Stimulated activated naive B cell treated with anti-CD40 and anti-IgM and Interleukin-4, amounts not matched to agents 10 μg/mL and 1 μg/mL and 100 μg/mL, for 72 hours (primary cell): Measurements from ENCODE around the gene CCDC157.
A peak's percentile ranks its signal among the peaks of the same experiment; 100 is the strongest.

Experiments
- ATAC-seq, 2 donors: fragments of 150-1000 bp; cut with Tn5 transposase; replicated peaks; 2 replicates each; pipeline ENCODE4 v1.10.0; 2021; ENCODE audit warnings: moderate library complexity in 1 of 2
- DNase-seq: peaks from one replicate; pipeline ENCODE4 v3.0.0; 2021
- H3K27ac Mint-ChIP-seq: one replicate; pipeline ENCODE4 v1.8.0; 2022; ENCODE audit warnings: mild to moderate bottlenecking, mixed read lengths
- H3K27me3 Mint-ChIP-seq, 2 donors: one replicate each; pipeline ENCODE4 v1.8.0; 2022; ENCODE audit warnings: mixed read lengths in 2 of 2
- H3K36me3 Mint-ChIP-seq, 2 donors: one replicate each; pipeline ENCODE4 v1.8.0; 2022; ENCODE audit warnings: mixed read lengths in 2 of 2, mild to moderate bottlenecking in 1 of 2
- H3K4me1 Mint-ChIP-seq, 2 donors: one replicate each; pipeline ENCODE4 v1.8.0; 2022; ENCODE audit warnings: mixed read lengths in 2 of 2, mild to moderate bottlenecking in 1 of 2
- H3K4me3 Mint-ChIP-seq, 2 donors: one replicate each; pipeline ENCODE4 v1.8.0; 2022; ENCODE audit warnings: mild to moderate bottlenecking in 2 of 2, mixed read lengths in 2 of 2, moderate library complexity in 1 of 2
- H3K9me3 Mint-ChIP-seq, 2 donors: one replicate each; pipeline ENCODE4 v1.8.0; 2022; ENCODE audit warnings: mixed read lengths in 2 of 2, mild to moderate bottlenecking in 1 of 2

The CCDC157 gene

DNA sequence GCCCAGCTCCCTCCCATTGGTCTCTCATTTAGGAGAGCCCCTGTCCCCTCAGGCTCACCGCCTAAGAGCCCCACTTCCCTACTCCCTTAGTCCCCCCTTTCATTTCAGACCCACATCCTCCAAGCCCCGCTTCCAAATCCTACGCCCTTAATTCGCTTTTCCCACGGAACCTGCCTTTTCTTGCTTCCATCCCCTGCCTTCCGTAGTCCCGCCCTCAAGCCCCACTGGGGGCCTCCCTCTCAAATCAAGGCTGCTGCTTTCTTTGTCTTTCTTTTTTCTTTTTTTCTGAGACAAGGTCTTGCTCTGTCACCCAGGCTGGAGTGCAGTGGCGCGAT is 396 bp downstream of the CCDC157 start:
- peaks cover 31 to 42% of the 10 kb centered on the region in 2 donors for H3K4me1 Mint-ChIP-seq
- DNase-seq (no peak), ATAC-seq (peak; percentile 2)
- no peaks in the 10 kb centered on the region for H3K9me3 Mint-ChIP-seq
- peaks cover 4 to 7% of the 10 kb centered on the region in 2 donors for H3K27me3 Mint-ChIP-seq
- H3K4me3 Mint-ChIP-seq: peak overlapping the region; percentile 88 to 92
- H3K27ac Mint-ChIP-seq: peak overlapping the region; percentile 96
- peaks cover 19 to 29% of the 10 kb centered on the region in 2 donors for H3K36me3 Mint-ChIP-seq

GRCh38 chr22:30357650-30358215 is 926 bp downstream of the CCDC157 start:
- Mint-ChIP-seq H3K27me3 (peaks cover 4 to 7% of the 10 kb centered on the region in 2 donors), H3K9me3 (no peaks in the 10 kb centered on the region), H3K36me3 (peaks cover 21 to 29% of the 10 kb centered on the region in 2 donors), H3K4me3 (peak overlapping the region; percentile 88 to 92), H3K27ac (peak overlapping the region; percentile 96), H3K4me1 (peaks cover 28 to 42% of the 10 kb centered on the region in 2 donors)
- DNase-seq: no peak
- no peak for ATAC-seq

DNA sequence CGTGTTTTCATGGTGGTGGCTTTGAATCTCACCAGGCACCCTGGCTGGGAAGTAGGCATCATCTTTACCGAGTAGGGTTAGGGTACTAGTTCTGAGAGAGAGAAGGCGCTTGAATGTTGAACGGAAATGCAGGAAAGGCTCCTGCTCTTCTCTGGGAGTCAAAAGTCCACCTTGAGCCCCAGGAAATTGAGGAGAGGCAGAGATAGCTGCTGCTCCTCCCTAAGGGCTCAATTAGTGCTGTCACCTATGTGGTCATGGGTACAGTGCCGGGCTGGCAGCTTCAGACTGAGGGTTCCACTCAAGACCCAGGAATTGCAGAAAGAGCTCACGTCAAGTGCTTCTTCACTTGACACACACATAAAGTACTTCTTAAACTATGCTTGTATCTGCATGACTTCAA is 1.7 kb downstream of the CCDC157 start:
- Mint-ChIP-seq H3K9me3 (no peaks in the 10 kb centered on the region), H3K36me3 (peaks cover 21 to 29% of the 10 kb centered on the region in 2 donors), H3K27ac (no peak overlapping the region), H3K4me1 (peaks cover 27 to 41% of the 10 kb centered on the region in 2 donors), H3K4me3 (no peak overlapping the region), H3K27me3 (peaks cover 4 to 7% of the 10 kb centered on the region in 2 donors)
- DNase-seq: no peak
- no peak for ATAC-seq

DNA sequence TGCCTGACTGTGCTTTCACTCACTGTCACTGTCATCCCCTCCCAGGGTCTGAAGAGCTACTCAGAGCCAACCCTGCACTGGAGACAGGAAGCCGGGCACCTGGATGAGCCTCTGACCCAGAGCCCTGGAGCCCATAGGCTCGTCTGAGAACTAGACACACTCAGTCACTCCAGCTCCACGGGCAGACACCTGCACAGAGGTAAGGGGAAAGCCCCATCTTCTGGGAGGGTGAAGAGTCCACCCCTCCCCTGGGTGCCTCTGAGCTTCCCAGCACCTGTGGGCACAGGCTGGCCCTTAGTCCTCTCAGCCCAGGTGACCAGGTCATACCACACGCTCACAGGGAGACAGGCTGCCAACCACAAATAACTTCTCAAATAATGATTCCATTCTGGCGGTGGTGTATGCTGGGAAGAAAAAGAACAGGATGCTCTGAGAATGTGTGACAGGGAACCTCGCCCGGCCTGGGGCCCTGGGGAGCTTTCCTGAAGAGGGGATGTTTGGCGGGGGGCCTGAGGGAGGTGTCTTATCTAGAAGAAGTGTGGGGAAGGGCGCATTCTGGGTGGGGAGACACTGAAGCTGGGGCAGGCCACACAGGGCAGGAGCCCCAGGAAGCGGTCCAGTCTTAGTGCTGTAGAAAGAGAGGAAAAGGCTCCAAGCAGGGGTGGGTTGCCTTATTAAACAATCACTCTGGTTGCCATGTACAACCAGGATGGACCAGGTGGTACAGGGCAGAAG is 5.3 kb downstream of the CCDC157 start:
- ATAC-seq (no peak), DNase-seq (no peak)
- H3K27me3 Mint-ChIP-seq: peaks cover 4 to 7% of the 10 kb centered on the region in 2 donors
- H3K27ac Mint-ChIP-seq: no peak overlapping the region
- H3K9me3 Mint-ChIP-seq: no peaks in the 10 kb centered on the region
- H3K4me3 Mint-ChIP-seq: no peak overlapping the region
- peaks cover 6 to 12% of the 10 kb centered on the region in 2 donors for H3K4me1 Mint-ChIP-seq
- peaks cover 9 to 14% of the 10 kb centered on the region in 2 donors for H3K36me3 Mint-ChIP-seq

DNA sequence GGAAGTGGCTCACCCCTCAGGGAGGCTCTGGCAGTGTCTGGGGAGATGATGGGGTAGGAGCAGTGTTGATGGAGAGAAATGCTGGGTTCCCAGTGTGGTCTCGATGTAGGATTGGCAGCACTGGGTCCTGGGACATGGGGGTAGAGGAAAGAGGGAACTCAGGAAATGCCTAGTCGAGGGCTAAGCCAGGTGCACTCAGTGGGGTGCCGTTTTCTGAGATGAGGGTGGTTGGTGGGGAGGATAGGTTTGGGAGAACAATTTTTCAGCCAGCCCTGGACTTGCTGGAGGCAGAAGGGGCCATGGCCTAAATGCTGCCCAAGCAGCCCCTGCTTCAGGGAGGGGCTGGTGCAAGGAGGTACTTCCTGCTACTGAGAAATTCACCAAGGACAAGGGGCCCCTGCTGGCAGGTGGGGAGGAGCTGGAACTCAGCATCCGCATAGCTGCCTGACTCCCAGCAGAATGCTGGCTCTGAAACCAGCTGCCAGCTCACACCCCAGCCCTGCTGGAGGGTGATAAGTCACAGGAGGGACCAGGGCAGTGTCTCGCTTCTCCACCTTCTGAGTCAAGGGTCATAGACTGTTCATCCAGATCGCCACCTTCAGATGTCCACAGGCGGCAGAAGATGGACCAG is 6.0 kb downstream of the CCDC157 start:
- peaks cover 9 to 14% of the 10 kb centered on the region in 2 donors for H3K36me3 Mint-ChIP-seq
- no peak for DNase-seq
- no peak overlapping the region for H3K4me3 Mint-ChIP-seq
- no peak overlapping the region for H3K27ac Mint-ChIP-seq
- H3K27me3 Mint-ChIP-seq: peaks cover 4 to 7% of the 10 kb centered on the region in 2 donors
- no peaks in the 10 kb centered on the region for H3K9me3 Mint-ChIP-seq
- H3K4me1 Mint-ChIP-seq: peaks cover 3 to 5% of the 10 kb centered on the region in 2 donors
- ATAC-seq: no peak

DNA sequence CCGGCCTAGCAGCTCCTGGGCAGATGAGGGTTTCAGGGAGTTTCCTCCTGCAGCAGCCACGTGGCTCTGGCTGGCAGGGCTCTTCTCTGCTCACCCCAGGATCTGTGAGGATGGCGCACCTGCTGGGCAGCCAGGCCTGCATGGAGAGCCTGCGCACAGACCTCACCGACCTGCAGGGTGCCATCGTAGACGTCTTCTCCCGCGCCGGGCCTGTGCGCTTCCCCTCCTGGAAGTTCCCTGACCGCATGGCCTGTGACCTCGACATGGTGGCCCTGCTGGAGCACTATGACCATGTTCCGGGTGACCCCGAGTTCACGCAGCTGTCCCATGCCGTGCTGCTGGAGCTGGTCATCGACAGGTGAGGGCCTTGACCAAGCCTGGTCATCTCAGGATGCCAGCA is 9.1 kb downstream of the CCDC157 start:
- Mint-ChIP-seq H3K4me1 (no peaks in the 10 kb centered on the region), H3K27me3 (no peaks in the 10 kb centered on the region), H3K27ac (no peak overlapping the region), H3K9me3 (no peaks in the 10 kb centered on the region), H3K36me3 (peaks cover 9 to 17% of the 10 kb centered on the region in 2 donors), H3K4me3 (no peak overlapping the region)
- no peak for DNase-seq
- ATAC-seq: no peak

- Mint-ChIP-seq H3K36me3 (peaks cover 6 to 12% of the 10 kb centered on the region in 2 donors), H3K27me3 (no peaks in the 10 kb centered on the region), H3K4me3 (no peak overlapping the region), H3K9me3 (no peaks in the 10 kb centered on the region), H3K4me1 (no peaks in the 10 kb centered on the region), H3K27ac (no peak overlapping the region)
- DNase-seq (no peak), ATAC-seq (no peak)
These were observed 11.6 kb downstream of the CCDC157 start for GRCh38 chr22:30368420-30368819.

- H3K27me3 Mint-ChIP-seq: no peaks in the 10 kb centered on the region
- no peaks in the 10 kb centered on the region for H3K4me1 Mint-ChIP-seq
- ATAC-seq: no peak
- H3K27ac Mint-ChIP-seq: no peak overlapping the region
- DNase-seq: no peak
- H3K36me3 Mint-ChIP-seq: peaks cover 4 to 16% of the 10 kb centered on the region in 2 donors
- no peak overlapping the region for H3K4me3 Mint-ChIP-seq
- no peaks in the 10 kb centered on the region for H3K9me3 Mint-ChIP-seq
These were observed 13.9 kb downstream of the CCDC157 start for GRCh38 chr22:30370641-30371230.

DNA sequence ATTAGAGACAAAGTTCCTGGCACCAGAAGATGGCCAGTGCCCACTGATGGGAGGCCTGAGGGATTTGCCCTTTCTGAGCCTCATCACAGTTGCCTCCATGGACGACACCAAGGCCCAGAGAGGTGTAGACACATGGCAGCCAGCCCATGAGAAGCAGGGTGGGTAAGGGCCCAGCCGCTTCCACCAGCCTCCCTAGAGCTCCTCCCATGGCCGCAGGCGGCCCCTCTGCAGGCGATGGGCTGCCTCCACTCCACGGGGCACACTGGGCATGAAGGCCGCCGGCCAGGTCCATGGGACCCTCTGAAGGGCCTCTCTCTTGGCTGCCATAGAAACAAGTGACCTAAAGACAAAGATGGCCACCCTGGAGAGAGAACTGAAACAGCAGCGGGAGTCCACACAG is 14.5 kb downstream of the CCDC157 start:
- H3K36me3 Mint-ChIP-seq: peaks cover 3 to 12% of the 10 kb centered on the region in 2 donors
- H3K27me3 Mint-ChIP-seq: no peaks in the 10 kb centered on the region
- no peaks in the 10 kb centered on the region for H3K4me1 Mint-ChIP-seq
- H3K27ac Mint-ChIP-seq: no peak overlapping the region
- H3K4me3 Mint-ChIP-seq: no peak overlapping the region
- H3K9me3 Mint-ChIP-seq: no peaks in the 10 kb centered on the region
- ATAC-seq: no peak
- no peak for DNase-seq

DNA sequence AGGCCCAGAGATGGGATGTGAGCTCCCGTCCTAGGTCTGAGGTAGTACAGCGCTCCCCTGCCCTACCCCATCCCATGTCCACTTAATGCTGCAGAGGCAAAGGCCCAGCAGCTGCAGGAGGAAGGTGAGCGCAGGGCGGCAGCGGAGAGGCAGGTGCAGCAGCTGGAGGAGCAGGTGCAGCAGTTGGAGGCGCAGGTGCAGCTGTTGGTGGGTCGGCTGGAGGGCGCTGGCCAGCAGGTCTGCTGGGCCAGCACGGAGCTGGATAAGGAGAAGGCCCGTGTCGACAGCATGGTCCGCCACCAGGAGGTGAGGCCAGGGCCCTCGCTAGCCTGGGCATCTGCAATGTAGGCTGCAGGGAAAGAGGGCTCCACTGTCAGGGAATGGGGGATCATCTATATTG is 15.2 kb downstream of the CCDC157 start:
- Mint-ChIP-seq H3K4me3 (no peak overlapping the region), H3K27me3 (no peaks in the 10 kb centered on the region), H3K27ac (no peak overlapping the region), H3K4me1 (no peaks in the 10 kb centered on the region), H3K36me3 (peaks cover 0 to 8% of the 10 kb centered on the region in 2 donors), H3K9me3 (no peaks in the 10 kb centered on the region)
- ATAC-seq (no peak), DNase-seq (no peak)

GRCh38 chr22:30372915-30373314 is 16.1 kb downstream of the CCDC157 start:
- no peak for DNase-seq
- no peak overlapping the region for H3K4me3 Mint-ChIP-seq
- H3K36me3 Mint-ChIP-seq: peaks cover 0 to 10% of the 10 kb centered on the region in 2 donors
- ATAC-seq: no peak
- H3K4me1 Mint-ChIP-seq: no peaks in the 10 kb centered on the region
- no peaks in the 10 kb centered on the region for H3K27me3 Mint-ChIP-seq
- H3K27ac Mint-ChIP-seq: no peak overlapping the region
- no peaks in the 10 kb centered on the region for H3K9me3 Mint-ChIP-seq

DNA sequence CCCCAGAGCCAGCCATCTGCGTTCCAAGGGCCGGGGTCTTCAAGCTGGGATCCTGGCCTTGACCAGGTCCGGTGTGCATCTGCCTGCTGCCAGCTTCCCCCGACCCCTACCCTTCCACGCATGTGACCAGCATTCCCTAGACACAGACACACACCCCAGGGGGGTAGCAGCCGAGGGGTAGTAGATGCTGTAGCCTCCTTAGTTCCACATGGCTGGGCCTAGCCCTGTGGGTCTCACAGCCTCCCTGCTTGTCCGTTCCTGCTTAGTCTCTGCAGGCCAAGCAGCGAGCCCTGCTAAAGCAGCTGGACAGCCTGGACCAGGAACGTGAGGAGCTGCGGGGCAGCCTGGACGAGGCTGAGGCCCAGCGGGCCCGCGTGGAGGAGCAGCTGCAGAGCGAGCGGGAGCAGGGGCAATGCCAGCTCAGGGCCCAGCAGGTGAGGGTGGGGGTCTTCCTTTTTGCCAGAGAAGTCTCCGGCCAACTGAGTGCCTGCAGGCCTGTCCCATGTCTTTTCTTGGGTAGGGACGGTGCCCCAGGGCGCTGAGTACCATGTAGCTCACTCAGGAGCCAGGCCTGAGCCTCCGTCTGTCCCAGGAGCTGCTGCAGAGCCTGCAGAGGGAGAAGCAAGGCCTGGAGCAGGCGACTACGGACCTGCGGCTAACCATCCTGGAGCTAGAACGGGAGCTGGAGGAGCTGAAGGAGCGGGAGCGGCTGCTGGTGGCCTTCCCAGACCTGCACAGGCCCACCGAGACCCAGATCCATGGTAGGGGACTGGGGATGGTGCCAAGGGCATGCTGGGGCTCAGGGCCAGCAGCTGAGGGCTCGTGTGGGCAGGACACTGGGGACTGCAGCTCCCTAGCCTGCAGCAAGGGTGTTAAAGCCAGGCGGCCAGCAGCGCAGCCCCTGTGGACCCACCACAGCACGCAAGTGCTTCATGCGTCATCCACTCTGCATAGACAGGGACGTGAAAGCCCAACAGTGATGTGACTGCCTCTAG is 16.8 kb downstream of the CCDC157 start:
- Mint-ChIP-seq H3K36me3 (peaks cover 0 to 12% of the 10 kb centered on the region in 2 donors), H3K4me3 (no peak overlapping the region)

GRCh38 chr22:30375312-30375849 is 18.6 kb downstream of the CCDC157 start:
- Mint-ChIP-seq H3K27me3 (no peaks in the 10 kb centered on the region), H3K27ac (no peak overlapping the region), H3K36me3 (peaks cover 1 to 15% of the 10 kb centered on the region in 2 donors), H3K9me3 (no peaks in the 10 kb centered on the region), H3K4me3 (no peak overlapping the region), H3K4me1 (peaks cover 5 to 6% of the 10 kb centered on the region in 2 donors)
- ATAC-seq (no peak), DNase-seq (no peak)

More for the DNA sequence above, 16.8 kb downstream of the CCDC157 start:
- Mint-ChIP-seq H3K27me3 (no peaks in the 10 kb centered on the region), H3K4me1 (no peaks in the 10 kb centered on the region), H3K27ac (no peak overlapping the region), H3K9me3 (no peaks in the 10 kb centered on the region)
- ATAC-seq: no peak
- no peak for DNase-seq
